Stimulated activated CD4-positive, alpha-beta T cell treated with anti-CD3 and anti-CD28 coated beads, Interleukin-2, amount 100 ng/mL, for 24 hours (primary cell): ENCODE measurements around the gene CAV3.

Source experiments
- DNase-seq, 2 donors: peaks; one replicate each; pipeline ENCODE4 v3.0.0-alpha.2; 2020

The CAV3 gene

DNA sequence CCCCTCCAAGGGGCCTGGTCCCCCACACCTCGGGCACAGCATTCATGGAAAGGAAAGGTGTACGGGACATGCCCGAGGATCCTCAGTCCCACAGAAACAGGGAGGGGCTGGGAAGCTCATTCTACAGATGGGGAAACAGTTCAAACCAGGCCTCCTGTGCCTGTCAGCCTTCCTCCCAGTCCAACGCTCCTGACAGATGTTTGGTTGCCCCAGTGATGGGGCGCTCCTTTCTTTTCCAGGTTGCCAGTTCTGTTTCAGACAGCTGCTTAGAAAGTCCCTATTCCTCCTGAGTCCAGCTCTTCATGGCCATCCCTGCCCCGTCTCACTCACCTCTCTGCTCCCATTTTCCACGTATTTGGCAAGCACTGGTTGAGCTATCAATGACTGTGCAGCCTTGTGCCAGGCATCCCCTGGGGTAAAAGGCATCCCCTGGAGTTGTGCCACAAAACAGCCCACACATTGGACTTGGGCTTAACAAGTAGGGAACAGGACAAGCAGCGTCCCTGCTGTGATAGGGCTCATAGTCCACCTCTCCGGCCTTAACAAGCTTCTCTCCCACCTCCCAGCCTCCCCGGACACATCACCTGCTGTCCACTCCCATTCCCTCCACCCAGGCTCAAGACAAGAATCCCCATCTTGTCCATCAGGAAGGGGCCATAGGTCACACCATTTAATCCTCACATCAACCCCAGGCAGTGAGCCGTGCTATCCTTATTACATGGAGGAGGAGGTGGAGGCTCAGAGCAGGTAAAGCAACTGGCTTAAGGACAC is 29.2 kb downstream of the CAV3 start:
- no peak for DNase-seq

DNA sequence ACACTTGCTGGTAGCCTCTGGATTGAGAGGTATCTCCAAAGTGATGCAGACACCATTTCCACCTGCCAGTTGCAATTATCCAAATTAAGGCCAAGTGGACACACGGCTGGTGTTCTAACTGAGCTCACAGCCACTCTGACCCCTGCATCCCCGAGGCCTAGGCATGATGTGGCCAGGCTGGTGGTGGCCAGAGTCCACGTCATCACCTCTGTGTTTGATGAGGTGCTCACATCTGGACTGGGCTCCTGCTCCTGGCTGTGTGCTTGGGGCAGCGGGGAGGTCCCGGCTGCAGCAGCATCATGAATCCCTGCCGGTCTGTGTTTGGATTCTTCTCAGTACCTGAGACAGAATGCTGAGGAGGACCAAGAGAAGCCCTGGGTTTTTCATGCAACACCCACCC is 30.9 kb downstream of the CAV3 start:
- DNase-seq, result no peak

DNA sequence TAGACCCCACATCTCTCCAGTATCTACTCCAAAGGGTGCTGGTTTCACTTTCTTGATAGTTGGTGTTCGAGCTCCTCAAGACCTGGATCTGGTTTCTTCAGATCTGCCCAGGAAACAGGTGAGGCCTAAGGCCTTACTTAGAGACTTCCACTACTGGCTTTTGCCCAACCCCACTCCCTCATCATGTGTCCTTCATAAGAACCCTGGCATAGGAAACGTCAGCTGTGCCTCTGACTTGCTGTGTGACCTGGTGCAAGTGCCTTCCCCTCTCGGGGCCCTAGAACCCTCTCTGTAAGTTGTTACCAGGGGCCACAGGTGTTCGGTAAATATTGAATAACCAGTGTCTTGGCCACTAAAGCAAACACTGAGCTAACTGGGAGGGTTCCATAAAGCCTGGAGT is 31.9 kb downstream of the CAV3 start:
- no peak for DNase-seq

DNA sequence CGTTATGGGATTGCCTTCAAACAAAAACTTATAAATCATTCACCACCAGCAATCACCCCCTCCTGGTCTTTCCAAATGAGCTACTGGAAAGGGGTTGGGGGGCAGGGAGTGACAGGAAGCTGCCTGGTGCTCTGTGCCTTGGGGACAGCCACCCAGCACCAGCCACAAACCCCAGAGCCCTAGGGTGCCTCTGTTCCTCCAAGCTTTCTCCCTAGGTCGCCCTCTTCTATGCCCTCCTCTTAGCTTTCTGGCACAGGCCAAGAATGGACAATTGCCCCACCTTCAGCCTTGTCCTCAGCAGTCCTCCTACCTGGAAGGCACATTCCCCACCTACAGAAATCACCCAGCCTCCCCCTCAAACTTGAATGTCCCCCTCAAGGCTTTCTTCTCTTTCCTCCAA is 32.5 kb downstream of the CAV3 start:
- DNase-seq, result no peak

DNA sequence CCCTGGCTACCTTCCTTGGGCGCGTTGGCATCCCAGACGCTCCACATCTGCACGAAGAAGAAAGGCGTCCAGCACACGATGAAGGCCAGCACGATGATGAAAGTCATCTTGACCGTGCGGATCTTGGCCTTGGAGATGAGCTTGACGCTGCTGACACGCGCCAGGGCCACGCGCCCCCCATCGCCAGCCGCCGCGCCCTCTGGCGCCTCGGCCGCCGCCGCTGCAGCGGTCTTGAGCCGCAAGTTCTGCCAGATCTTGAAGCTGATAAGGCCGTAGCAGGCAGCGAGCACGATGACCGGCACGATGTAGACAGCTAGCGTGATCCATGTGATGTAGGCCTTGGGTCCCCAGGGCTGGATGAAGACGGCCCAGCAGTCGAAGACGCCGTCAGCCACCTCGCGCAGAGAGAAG is 33.7 kb downstream of the CAV3 start:
- DNase-seq, result no peak

DNA sequence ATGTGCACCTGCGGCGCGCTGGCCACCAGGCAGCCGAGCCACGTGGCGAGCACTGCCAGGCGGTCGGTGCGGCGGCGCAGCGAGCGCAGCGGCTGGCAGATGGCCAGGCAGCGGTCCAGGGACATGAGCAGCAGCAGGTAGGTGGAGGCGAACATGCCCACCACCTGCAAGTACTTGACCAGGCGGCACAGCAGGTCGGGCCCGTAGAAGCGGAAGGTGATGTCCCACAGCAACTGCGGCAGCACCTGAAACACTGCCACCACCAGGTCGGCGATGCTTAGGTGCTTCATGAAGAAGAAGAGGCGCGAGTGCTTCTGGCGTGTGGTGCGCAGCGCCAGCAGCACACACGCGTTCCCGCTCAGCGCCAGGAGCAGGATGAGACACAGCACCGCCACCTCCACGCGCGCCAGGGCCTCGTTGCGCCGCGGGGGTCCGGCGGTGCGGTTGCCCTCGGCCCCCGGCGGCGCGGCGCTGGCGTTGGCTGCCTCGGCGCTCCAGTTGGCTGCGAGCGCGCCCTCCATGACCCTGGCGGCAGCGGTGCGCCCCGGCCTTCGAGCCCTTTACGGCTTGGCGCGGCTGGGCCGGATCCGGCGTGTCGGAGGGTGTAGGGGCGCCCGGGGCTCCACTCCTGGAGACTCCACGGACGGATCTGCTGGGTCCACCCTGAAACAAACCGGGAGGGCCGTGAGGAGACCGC is 34.2 kb downstream of the CAV3 start:
- peak in 1 of 2 donors; percentile 39 for DNase-seq

DNA sequence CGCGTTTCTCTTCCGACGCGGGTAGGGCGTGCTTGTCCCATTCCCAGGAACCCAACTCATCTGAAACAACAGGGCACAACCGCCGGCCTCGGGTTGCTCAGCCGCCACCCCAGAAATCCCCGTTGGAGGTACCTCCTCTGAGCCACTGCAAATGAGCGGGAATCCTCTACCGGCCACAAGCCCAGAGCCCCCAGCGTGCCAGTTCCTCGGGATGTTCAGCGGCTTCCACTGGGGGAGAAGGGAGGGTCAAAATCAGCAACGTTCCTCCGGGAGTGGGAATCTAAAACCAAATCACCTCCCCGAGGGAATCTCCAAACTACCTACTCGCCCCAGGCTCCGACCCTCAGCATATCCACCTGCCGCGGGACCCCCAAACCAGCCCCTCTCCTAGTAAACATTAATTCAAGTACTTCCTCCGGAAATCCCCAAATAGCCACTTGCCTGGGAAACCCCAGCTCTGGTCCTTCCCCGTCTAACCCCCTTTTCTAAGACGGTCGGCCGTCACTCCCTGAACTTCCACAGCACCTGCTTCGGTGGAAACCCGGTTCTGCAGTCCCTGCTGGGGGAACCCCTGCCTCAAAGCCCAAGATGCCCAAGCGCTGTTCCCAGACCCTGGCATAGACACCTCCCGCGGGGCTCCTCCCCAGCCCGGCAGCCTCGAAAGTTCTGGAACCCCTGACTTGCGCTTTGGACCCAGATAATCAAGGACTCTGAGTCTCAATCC is 34.9 kb downstream of the CAV3 start:
- no peak for DNase-seq

DNA sequence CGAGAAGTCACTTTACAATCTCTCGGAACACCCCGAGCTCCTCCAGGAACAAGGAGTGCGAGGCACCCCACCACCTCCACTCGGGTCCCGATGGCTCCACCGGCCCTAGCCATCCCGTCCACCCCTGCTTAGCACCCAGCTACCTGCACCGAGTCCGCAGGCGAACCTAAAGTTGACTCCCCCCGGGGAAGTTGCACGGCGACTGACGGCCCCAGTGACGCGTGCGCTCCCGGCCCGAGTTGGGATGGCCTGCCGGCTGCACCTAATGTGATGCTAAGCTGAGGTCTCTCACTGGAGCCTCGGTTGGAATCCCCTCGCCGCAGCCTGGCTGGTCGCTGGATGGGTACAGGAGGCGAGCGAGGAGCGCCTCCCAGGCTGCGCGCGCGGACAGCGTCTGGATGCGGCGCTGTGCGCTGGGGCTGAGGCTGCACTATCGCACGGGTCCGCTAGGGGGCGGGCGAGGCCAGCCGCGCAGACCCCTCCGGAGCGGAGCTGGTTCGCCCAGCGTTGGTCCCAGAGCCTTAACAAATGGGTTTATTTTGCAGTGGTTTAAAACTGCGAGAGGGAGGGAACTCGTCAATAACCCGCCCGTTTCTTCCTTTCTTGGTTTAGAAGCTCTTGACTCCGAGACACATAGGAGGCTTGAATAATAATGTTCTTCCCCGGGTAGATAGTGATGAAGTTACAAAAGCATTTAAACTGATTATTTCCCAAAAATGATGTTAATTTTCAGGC is 35.7 kb downstream of the CAV3 start, which contains the start of gene OXTR:
TSS of gene OXTR (minus strand) at position 526 of the 735 bp plus-strand sequence. CDS start 1,426 bp downstream, outside the sequence.
- DNase-seq, result peak; percentile 57 to 73

DNA sequence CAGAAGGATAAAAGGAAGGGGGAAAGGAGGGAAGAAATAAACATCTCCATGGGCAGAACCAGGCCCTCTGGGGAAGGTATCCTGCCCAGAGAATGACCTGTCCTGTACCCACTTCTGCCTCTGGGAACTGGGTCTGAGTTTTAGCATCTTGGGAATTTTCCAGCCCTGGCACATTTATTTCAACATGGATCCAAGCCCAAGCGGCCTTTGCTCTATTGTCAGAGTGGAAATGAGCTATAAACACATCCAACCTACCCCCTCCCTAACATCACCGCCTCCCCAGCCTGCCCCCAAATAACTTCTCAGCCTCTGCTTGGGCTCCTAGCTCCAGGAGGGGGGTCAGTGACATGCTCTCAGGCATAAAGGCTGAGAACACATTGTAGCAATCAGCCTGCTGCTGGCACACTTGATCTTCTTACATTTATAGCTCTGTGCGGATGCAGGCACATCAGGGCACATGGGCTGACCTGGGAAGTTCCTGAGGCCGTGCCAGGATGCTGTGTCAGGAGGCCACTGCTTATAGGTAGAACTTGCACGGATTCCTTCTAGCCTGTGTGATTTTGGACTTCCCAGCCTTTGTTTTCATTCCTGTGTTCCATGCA is 40.4 kb downstream of the CAV3 start:
- no peak for DNase-seq

DNA sequence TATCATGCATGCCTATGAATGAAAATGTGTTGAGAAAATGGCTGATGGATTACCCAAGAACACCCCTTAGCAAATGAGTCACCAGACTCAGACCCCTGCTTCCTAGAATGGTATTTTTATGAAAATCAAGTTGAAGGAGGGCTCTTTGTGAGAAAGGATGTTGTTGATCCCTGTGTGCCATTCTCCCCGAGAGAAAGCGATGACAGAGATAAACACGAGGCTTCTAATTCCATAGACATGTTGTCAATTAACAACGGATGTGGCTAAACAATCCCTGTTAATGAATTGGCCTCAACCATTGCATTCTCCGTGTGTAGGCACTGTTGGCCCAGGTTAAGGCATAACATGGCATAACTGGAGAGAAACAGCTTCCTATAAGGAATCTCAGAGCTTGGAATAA is 41.6 kb downstream of the CAV3 start:
- no peak for DNase-seq

DNA sequence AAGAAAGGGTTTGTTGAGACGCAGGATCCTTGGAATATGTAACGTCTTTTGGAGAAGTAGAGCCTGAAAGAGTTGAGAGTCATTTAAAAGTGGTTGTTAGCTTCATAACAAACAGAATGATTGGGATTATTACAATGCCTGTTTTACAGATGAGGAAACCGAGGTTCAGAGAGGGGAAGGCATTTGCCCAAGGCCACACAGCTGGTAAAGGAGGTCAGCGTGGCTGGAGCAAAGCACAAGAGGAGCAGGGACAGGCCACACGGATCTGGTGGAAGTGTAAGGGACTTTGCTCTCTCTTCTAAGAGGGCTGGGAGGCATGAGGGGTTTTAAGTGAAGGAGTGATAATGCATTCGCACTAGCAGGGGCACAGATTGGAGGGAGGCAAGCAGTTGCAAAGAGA is 42.0 kb downstream of the CAV3 start:
- DNase-seq, result no peak

DNA sequence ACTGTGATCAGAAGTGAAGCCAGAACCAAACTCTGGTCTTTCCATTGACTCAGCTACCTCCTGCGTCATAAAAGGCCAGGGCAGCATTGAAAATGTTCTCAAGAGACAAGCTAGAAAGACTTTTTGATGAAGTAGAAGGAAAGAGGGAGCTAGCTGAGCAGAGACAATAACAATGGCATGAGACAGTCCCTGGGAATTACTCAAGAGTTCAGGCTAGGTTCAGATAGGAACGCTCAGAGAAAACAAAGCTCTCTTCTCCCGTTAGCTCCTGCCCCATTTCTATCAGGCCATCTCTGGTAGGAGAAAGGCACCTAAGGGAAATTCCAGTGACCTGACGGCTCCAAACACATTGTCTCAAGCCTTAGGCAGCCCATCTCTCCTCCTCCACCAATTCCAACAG is 42.8 kb downstream of the CAV3 start:
- no peak for DNase-seq

DNA sequence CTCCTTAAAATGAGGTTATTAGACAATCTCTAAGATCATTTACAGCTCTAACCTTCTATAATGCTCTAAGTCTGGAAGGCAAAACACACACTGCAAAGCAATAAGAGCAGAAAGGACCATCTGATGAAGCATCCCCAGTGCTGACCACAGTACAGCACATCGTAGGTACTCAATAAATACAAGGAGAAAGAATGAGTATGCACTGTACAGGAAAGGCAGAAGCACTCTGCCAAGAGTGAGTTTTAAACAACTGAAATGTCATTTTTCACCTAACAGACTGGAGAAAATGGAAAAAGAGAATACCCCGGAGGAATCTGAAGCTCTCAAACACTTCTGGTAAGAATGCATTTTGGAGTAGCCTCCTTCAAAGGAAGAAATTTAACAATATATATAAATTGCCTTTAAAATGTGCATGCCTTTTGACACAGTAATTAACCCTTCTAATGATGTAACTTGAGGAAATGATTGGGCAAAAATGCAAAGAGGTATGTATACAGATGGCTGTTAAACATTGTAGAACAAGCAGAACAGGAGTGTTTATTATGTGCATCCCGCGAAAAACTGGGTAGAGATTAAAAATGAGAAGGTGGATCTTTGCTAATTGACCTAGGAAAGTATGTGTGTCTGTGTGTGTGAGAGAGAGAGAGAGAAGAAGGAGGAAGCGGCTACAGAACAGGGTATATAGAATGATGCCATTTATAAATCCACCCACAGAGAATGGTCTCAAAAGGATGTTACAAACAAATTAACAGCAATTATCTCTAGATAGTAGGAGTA is 43.8 kb downstream of the CAV3 start:
- DNase-seq, result no peak

DNA sequence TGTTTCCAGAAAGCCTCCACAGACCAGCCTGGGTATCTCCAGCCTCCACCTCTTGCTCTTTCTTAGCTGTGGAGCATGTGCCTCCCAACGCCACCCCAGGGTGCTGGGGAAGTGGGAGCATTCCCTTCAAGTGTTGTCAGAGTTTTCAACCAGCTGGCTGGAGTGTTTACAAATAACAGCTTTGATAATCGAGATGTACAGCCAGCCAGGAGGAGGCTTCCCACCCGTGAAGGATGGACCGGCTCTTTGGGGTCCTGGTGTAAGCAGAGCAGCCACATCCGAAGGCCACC is 44.3 kb downstream of the CAV3 start:
- no peak for DNase-seq

DNA sequence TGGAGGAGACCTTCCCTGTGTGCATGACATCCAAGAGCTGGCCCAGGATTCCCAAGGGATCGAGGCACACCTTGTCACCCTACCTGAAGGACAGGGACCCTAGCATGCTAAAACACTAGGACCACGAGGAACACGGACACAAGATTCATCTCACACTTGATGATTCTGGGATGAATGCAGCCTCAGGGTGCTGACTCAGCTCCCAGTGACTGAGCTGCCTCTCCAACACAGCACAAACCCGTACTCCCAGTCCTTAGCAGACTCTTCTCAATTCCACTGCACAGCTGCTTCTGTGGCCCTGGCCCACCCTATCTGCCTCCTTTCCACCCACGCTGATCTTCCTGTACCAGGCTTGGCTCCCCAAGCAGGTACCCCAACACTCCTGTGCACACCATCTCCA is 44.9 kb downstream of the CAV3 start:
- no peak for DNase-seq

DNA sequence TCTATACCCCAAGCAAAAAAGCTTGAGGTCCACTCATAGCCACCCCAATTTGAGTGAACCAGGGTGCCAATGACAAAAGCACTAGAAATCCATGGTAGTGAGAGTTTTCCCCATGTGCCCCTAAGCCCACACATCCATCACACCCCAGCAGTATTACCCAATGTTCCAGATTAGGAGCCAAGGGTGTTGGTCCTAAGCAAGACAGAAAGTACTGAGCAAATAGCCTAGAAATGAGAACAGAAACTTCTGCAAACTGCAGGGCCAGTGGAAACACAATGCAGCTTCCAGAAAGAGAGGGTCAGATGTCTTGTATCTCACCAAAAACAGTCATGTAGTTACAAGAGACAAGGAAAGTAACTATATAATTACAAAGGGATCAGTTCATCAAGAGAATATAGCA is 46.7 kb downstream of the CAV3 start:
- no peak for DNase-seq

DNA sequence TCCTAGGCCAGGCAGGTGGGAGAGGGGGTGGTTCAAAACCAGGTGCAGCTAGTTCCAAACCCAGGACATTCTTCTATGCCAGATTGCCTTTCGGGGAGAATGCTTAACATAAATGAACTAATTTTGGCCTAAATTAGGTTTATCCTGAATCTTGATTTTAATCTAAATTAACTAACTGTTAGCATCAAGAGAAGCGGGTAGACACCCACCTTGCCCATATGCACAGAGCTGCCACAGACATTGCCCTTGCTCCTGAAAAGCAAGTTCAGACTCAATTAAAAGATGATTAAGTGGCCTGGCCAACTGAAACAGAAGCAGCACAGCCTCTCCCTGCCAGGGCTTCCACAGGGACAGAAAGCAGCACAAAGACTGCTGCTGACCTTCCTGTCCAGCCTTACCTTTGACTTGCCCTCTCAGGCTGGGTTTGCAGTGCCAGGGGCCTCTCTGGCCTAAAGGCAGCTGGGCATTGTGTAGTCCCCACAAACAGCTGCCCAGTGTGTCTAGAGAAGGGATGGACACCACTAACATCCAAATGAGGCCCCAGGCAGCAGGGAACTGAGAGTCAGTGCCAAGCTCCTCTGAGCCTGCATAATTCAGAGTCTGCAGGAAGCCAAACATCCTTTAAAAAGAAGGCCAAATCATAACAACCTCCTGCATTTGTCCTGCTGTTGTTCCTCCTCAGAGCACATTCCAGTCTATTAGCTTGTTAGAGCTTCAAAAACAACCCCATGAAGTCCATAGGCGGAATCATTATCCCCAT is 51.3 kb downstream of the CAV3 start:
- DNase-seq, result no peak

DNA sequence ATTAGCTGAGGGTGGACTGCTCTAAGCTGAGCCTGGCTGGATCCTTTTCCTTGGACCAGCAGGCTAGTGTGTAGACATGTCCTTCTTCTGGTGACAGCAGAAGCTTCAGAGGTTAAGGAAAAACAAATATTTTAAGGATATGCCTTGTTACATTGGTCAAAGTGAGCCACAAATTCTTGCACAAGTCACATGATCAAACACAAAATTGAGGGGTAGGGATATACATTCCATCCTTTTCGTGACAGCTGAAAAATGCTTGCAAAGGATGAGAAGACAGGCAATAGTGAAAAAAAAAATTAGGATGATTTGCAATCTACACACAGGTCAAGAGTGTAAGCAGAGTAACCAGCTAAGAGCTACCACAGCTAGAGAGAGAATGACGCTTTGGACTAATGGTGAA is 56.9 kb downstream of the CAV3 start:
- no peak for DNase-seq

DNA sequence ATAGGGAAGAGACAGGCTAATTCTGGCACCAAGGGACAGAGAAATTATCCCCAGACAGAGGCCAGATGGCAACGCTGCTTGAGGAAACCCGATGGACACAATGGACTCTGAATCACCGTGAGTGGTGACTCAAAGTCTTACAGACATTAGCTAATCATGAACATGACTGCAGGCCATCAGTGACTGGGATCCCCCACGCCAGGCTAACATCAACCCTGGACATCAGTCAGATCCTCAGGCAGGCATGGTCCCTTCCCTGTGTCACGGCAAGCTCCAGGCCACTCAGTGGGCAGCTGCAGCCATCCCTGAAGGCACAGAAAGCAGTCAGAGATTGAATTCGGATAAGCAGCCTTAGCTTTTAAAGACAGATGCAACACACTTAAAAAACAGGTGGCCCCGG is 59.6 kb downstream of the CAV3 start:
- DNase-seq, result no peak

DNA sequence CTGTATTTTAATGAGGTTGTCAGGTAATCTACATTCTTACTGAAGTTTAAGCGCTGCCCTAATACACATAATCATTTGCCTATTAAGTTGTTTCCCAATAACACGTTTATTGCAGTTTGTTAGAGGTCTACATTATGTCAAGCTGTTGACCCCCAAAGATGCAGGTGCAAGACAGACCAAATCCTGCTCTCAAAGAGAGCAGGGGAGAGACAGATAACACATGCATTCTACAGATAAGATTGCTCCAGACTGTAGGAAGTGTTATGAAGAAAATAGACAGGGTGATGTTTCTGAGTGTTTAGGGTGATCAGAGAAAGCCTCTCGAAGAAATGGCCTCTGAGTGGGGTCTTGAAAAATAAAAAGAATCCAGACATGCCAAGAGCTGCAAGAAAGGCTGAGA is 60.6 kb downstream of the CAV3 start:
- DNase-seq, result no peak
